DMS114 treated with DMSO at 0.1 percent for 48 hours (cell line): ENCODE measurements around the gene ST3GAL5.

Experiments used
- DNase-seq: peaks from one replicate; lab custom pipeline; 2025; ENCODE audit not compliant: unreplicated experiment; lab: John Stamatoyannopoulos, UW

ST3GAL5 gene

GRCh38 chr2:85811180-85812093 lies 77.4 kb downstream of the ST3GAL5 start:
- DNase-seq: no peak

- no peak for DNase-seq
These were observed 78.2 kb downstream of the ST3GAL5 start for GRCh38 chr2:85810371-85811179.

- no peak for DNase-seq
These were observed 81.0 kb downstream of the ST3GAL5 start for GRCh38 chr2:85807756-85808155.

- no peak for DNase-seq
These were observed 82.3 kb downstream of the ST3GAL5 start for GRCh38 chr2:85806358-85807118.

DNA sequence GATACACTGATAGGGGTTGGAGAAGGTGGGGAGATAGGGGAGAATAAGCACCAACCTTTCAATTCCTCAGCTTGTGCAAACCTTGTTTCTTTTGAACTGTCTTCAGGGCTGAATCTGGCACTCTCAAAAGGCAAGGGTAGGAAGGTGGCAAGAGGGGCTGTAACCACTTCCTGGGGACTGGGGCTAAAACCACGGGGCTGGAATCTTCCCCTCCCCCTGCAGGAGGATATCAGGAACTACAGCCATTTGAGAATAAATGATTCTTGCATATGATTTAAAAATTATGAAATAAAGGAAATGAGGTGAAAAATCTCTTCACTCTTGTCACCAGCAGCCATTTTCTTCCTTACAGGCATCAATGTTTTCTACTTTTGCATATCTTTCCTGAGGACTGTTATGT lies 84.2 kb downstream of the ST3GAL5 start:
- no peak for DNase-seq

DNA sequence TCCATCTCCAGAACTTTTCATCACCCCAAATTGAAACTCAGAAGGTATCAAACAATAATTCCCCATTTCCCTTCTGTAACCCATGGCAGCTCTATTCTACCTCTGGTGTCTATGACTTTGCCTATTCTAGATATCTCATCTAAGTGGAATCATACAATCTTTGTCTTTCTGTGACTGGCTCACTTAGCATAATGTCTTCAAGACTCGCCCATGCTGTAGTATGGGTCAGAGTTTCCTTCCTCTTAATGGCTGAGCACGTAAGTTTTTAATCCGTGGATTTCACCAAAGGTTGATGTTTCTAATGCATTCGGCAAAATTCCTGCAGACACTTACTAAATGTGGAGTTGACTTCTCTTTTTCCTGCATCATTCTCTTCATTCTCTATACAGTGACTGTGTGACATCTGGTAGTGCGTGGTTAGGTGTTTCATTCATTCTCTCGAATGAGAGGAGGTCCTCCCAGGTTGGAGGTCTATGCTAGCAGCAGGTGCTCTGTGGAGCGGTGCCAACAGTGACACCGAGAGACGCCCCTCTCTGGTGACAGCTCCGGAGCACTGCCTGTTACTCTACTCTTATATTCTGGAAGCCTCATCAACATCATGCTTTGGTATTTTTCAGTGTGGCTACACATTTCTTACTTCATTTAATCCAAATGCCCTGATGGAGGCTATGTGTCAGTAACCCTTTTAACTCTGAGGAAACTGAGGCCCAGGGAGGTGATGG lies 84.9 kb downstream of the ST3GAL5 start:
- DNase-seq: no peak

DNA sequence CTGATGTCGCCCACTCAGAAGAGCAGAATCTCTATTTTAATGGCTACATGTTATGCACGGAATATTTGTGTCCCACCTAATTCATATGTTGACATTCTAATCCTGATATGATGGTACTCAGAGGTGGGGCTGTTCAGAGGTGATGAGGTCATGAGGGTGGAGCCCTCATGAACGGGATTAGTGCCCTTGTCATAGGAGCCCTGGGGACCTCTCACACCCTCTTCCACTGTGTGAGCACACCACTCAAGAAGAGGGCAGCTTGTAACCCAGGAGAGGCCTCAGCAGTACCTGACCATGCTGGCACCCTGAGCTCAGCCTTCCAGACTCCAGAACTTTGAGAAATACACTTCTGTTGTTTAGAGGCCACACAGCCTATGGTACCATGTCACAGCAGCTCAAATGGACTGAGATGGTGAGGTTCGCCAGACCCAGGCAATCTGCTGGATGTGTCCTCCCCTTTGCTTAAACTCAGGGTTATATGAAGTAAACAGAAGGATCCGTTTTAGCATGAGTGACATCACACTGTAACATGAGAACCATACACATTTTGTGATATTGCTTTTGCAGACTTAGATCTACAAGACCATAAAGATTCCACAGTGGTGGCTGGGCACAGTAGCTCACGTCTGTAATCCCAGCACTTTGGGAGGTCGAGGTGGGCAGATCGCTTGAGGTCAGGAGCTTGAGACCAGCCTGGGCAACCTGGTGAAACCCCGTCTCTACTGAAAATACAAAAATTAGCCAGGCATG lies 86.3 kb downstream of the ST3GAL5 start:
- no peak for DNase-seq

- DNase-seq: no peak
These were observed 86.9 kb downstream of the ST3GAL5 start for GRCh38 chr2:85801871-85802270.

DNA sequence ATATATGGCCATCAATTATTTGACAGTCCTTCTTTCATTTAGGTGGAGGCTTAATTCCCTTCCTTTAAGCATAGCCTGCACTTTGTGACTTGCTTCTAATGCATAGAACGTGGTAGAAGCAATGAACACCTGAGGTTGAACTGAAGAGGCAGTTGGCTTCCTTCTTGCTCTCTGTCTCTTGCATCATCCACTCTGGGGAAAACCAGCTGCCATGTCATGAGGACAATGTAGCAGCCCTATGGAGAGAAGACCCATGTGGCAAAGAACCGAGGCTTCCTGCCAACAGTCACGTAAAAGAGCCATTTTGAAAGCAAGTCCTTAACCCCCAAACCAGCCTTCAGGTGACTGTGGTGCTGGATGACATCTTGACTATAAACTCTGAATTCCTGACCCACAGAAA lies 88.2 kb downstream of the ST3GAL5 start:
- DNase-seq: no peak

GRCh38 chr2:85799215-85799956 lies 89.4 kb downstream of the ST3GAL5 start:
- DNase-seq: no peak

DNA sequence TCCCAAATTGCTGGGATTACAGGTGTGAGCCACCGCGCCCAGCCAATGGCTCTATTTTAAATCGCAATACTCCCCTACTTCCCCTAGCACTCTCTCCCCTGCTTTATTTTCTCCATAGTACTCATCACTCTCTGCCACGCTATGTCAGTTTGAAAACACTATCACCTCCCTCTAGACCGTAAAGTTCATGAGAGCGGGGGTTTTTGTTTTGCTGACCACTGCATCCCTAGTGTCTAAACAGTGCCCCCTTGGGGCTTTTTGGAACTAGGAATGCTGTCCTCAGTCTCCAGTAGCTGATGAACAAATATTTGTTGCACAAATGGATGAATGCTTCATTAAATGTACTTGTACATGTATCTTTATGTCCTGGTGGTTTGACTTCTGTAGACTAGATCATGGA lies 90.9 kb downstream of the ST3GAL5 start:
- no peak for DNase-seq

GRCh38 chr2:85797263-85797660 lies 91.5 kb downstream of the ST3GAL5 start:
- no peak for DNase-seq

GRCh38 chr2:85796341-85797262 lies 92.2 kb downstream of the ST3GAL5 start:
- no peak for DNase-seq

DNA sequence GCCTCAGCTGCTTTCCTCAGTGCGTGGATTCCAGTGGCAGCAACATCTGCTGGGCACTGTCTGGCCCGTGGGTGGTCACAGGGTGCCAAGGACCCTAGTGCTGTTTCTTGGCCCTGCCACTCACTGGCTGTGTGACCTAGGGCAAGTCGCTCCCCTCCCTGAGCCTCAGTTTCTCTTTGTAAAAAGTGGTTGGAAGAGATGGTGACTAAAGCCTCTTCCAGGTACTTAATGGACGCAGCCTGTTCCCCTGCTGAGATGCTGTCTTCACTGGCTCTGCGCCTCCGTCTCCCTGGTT lies 92.8 kb downstream of the ST3GAL5 start:
- no peak for DNase-seq

- DNase-seq: no peak
These were observed 93.3 kb downstream of the ST3GAL5 start for GRCh38 chr2:85795331-85796045.

DNA sequence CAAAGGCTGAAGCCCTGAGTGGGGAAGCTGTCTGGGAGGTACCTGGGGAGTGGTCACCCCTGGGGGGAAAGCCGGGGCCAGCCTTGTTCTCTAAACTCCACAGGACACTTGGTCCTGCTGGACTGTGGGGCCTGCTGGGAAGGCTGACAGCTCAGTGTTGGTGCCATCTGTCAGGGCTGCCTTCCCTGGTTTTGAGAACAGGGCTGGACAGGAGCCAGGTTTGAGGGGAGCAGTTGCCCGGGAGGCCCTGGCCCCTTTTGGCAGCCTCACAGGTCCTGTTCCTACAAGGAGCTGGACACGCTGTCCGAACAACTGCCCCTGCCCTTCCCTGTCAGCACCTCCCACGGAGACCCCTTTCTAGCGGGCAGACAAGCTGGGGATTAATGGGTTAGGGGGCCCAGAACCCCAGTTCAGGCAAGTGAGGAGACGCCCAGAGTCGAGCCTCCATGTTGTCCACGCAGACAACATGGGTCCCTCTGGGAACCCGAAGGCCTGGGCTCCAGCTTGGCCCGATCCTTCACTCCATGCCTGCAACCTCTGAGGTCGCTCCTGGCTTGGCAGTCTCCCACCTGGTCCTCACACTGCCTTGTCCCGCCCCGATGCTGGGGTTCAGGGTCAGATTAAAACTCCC lies 94.2 kb downstream of the ST3GAL5 start:
- DNase-seq: no peak

GRCh38 chr2:85794038-85794441 lies 94.8 kb downstream of the ST3GAL5 start:
- DNase-seq: no peak
